Cardiac muscle cell (in vitro differentiated cells and primary cell): ENCODE measurements around the gene ZDHHC4. TPM values are rescaled to one million over a fixed set of nuclear protein-coding genes. Genes with fewer than 3 reads are reported as not detected.

Experiments
- DNase-seq, 2 donors: peaks; one replicate each; pipeline versions ENCODE4 v3.0.0 to v3.0.0-alpha.2; 2010 to 2017; ENCODE audit warnings: low read depth in 1 of 2, low spot score in 1 of 2
- H3K27ac ChIP-seq: fragments of 200-600 bp; sonication (generic); 2 replicates; pipeline ENCODE4 v1.5.1; 2016
- H3K27me3 ChIP-seq: fragments of 200-600 bp; sonication (generic); 2 replicates; pipeline ENCODE4 v1.6.0; 2016; ENCODE audit warnings: control low read depth
- H3K36me3 ChIP-seq: fragments of 200-600 bp; sonication (generic); 2 replicates; pipeline ENCODE4 v1.5.1; 2016; ENCODE audit warnings: control low read depth
- H3K4me1 ChIP-seq: fragments of 200-600 bp; sonication (generic); 2 replicates; pipeline ENCODE4 v1.8.1; 2017; ENCODE audit warnings: low read depth, mild to moderate bottlenecking, mixed run types
- H3K4me3 ChIP-seq: fragments of 200-600 bp; sonication (generic); 2 replicates; pipeline ENCODE4 v1.5.1; 2016; ENCODE audit warnings: mild to moderate bottlenecking
- H3K9me3 ChIP-seq: fragments of 200-600 bp; sonication (generic); 2 replicates; pipeline ENCODE4 v1.5.1; 2017; ENCODE audit warnings: low read depth, mild to moderate bottlenecking, control low read depth
- polyA plus RNA-seq: library from polyadenylated mRNA; unstranded; fragments of >200 nt; fragmentation: Nextera tagmentation; extraction: Ambion mirVana; gene quantifications from 2 replicates; pipeline ENCODE4 v1.2.1, GENCODE V29; 2016
- total RNA-seq: library from RNA; depleted of rRNA; stranded (reverse); fragments of >200 nt; gene quantifications from 2 replicates; pipeline ENCODE4 v1.2.3, GENCODE V29; 2016
- TF ChIP-seq, protein P1 (sequence below): IDR thresholded peaks from 2 replicates; pipeline ENCODE4 v1.5.1; 2012; ENCODE audit warnings: low read depth, mild to moderate bottlenecking, low read length

ZDHHC4 gene
- total and polyA plus RNA-seq, 2 experiments from 2014 or later, result 51.7 to 110 TPM

DNA sequence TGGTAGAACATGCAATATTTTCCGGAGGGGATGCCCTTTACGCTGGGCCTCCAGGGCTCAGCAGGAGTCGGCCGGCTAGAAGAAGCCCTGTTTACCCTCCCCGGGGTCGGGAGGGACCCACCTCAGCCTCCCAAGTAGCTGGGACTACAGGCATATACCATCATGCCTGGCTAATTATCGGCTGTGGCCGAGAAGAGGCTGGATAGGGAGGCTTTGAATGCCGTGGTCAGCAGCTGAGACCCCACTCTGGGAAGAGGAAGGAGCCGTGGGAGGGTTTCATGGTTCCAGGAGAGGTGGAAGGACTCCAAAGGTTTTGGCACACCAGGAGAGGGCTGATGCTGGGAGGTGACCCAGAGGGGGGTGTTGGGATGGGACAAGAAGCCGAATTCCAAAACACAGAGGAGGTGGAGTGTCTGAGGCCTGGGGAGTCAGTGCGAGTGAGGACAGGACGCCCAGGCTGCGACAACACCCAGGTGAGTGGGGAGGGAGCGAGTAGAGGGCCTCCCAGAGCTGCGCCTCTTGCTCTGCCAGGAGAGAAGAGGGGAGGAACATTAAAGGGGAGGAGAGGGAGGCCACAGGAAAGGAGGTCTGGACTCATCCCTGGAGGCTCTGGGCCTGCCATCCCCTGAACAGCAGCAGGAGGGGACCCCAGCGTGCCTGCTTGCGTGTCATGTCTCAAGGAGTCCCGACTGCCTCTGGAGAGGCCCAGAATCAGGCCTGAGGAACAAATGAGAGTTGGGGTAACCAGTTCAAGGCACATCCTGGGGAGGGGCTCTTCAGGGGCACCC is 45.6 kb upstream of the ZDHHC4 start:
- no peaks in the 10 kb centered on the region for H3K9me3 ChIP-seq
- H3K4me3 ChIP-seq, result peak overlapping the region; percentile 49
- H3K36me3 ChIP-seq, result no peaks in the 10 kb centered on the region
- H3K4me1 ChIP-seq, result no peaks in the 10 kb centered on the region
- H3K27ac ChIP-seq, result no peak overlapping the region
- TF ChIP-seq, protein P1, sequence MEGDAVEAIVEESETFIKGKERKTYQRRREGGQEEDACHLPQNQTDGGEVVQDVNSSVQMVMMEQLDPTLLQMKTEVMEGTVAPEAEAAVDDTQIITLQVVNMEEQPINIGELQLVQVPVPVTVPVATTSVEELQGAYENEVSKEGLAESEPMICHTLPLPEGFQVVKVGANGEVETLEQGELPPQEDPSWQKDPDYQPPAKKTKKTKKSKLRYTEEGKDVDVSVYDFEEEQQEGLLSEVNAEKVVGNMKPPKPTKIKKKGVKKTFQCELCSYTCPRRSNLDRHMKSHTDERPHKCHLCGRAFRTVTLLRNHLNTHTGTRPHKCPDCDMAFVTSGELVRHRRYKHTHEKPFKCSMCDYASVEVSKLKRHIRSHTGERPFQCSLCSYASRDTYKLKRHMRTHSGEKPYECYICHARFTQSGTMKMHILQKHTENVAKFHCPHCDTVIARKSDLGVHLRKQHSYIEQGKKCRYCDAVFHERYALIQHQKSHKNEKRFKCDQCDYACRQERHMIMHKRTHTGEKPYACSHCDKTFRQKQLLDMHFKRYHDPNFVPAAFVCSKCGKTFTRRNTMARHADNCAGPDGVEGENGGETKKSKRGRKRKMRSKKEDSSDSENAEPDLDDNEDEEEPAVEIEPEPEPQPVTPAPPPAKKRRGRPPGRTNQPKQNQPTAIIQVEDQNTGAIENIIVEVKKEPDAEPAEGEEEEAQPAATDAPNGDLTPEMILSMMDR, result no peak
- H3K27me3 ChIP-seq, result peaks cover 77% of the 10 kb centered on the region
- no peak for DNase-seq

DNA sequence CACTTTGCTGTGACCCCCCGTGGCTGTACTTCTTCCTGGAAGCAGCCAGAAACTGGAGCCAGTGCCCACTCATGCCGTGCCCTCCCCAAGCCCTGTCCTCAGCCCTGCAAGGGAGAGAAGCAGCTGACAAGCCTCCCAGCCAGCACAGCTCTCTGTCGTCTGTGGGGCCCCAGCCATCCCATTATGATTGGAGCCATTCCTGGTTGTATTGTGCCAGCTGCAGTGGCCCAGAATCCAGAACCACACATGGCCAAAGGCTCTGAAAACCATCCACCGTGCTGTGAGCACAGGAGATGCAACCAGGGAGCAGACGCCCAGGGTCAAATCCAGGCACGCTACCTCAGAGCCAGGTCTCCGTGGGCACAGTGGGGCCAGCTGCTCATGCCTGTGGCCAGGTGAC is 44.7 kb upstream of the ZDHHC4 start:
- H3K36me3 ChIP-seq, result no peaks in the 10 kb centered on the region
- peaks cover 69% of the 10 kb centered on the region for H3K27me3 ChIP-seq
- TF ChIP-seq, protein P1, result no peak
- H3K9me3 ChIP-seq, result no peaks in the 10 kb centered on the region
- DNase-seq, result no peak
- no peak overlapping the region for H3K27ac ChIP-seq
- H3K4me3 ChIP-seq, result no peak overlapping the region
- H3K4me1 ChIP-seq, result no peaks in the 10 kb centered on the region

DNA sequence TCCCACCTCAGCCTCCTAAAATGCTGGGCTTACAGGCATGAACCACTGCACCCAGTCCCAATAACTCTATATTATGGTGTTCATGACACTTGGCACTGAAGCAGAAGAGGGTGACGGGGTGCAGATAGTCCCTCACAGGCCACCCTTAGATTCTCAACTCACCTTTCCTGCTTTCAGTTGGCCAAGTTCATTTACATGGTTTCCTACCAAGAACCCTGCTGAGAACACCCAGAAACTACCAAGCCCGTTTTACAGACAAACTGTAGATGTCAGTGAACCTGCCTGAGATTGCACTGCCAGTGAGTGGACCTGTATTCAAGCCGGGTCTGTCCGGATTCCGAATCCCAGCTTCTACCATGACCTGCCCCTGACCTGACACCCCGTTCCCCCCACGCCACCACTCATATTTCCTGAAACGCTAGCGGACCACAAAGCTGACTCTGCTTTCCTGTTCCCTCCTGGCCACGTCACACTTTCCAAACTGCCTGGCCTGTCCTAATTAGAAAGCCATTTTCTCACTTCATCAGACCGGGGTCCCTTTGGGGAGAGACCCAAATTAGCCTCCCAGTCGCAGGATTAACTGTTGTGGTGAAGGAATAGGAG is 43.3 kb upstream of the ZDHHC4 start:
- Histone ChIP-seq H3K27me3 (peaks cover 54% of the 10 kb centered on the region), H3K27ac (no peak overlapping the region), H3K9me3 (no peaks in the 10 kb centered on the region), H3K36me3 (no peaks in the 10 kb centered on the region), H3K4me1 (no peaks in the 10 kb centered on the region), H3K4me3 (no peak overlapping the region)
- DNase-seq, result no peak
- TF ChIP-seq, protein P1, result no peak

DNA sequence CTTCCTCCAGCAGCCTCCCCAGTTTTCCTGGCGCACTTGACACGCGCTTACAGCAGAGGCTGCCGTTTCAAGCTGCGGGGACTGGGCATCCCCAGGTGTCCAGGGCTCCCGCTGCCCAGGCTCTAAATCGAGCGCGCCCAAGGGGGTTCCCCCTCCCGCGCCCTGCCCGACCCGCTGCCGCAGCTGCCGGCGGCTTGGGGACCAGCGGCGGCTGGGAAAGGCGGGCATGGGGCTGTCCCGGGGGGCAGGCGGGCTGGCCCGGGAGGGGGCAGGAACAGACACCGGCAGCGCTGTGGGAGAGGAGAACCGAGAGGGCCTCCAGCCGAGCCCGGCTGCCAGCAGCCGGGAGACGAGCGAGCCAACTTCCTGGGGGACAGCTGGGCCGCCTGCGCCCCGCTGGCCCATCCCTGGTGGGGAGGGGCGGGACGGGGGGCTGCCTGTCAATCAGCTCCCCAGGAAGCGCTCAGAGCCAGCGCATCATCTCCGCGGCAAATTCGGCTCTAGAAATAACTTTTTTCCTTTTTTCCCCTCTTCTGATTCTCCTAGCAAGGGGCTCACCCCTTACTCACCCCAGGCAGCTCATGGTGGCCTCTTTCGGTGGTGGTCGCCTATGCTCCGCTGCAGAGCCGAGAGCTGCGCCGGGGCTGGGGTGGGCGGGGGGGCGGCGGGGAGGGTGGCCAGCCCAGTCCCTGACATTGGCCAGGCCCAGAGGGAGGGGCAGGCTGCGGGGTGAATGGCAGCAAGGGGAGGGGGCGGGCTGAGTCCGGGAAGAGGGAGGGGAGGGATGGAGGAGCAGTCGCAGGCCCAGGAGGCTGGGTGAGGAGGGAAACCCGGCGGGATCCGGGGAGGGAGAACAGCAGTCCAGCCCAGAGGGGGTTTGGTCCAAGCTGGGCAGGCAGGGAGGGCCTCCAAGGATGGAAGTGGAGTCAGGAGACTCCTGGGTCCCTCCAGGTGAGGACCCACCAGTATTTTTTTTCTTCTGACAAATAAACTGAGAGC is 40.7 kb upstream of the ZDHHC4 start:
- Histone ChIP-seq H3K36me3 (no peaks in the 10 kb centered on the region), H3K27me3 (peaks cover 31% of the 10 kb centered on the region), H3K9me3 (no peaks in the 10 kb centered on the region), H3K4me1 (no peaks in the 10 kb centered on the region), H3K4me3 (peak overlapping the region; percentile 46), H3K27ac (no peak overlapping the region)
- TF ChIP-seq, protein P1, result no peak
- peak; percentile 39 to 74 for DNase-seq

DNA sequence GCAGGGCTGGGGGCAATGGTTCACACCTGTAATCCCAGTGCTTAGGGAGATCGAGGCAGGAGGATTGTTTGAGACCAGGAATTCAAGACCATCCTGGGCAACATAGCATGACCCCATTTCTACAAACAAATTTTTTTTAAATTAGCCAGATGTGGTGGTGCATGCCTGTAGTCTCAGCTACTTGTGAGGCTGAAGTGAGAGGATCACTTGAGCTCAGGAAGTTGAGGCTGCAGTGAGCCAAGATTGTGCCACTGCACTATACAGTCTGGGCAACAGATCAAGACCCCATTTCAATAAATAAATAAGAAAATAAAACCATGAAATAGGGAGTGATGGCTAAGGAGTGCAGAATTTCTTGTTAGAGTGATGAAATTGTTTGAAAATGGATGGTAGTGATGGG is 34.9 kb upstream of the ZDHHC4 start:
- Histone ChIP-seq H3K4me3 (no peak overlapping the region), H3K27ac (no peak overlapping the region), H3K4me1 (no peaks in the 10 kb centered on the region), H3K36me3 (no peaks in the 10 kb centered on the region), H3K27me3 (no peaks in the 10 kb centered on the region), H3K9me3 (no peaks in the 10 kb centered on the region)
- no peak for DNase-seq
- TF ChIP-seq, protein P1, result no peak
